ENCODE measurements around the gene HIPK1. TPM values are rescaled to one million over a fixed set of nuclear protein-coding genes. Genes with fewer than 3 reads are reported as not detected.

Gene HIPK1
- total RNA-seq, 6 experiments from 2014 or later: 34.6 to 49.1 (median 38.7) TPM

DNA sequence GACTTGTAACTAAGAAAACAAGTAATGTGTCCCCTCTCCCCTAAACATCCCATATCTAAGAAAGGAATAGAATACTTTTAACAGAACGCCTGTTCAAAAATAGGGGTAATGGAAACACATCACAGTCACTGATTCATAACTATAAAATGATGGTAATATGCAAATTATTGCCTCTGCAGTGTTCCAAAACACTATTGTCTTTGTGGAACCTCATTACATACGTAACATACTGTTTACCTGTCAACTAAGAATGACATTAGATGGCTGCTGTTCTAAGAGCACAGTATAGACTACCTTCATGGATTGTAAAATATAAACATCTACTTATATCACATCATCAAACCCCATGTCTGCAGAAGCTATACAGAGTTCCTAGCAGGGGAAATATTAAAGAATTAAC lies 38.3 kb upstream of the HIPK1 start:
- peaks cover 8% of the 10 kb centered on the region for H3K4me1 Mint-ChIP-seq (ENCODE audit: low read depth)
- H3K4me3 Mint-ChIP-seq: no peak overlapping the region
- H3K9me3 Mint-ChIP-seq: no peaks in the 10 kb centered on the region
- H3K27me3 Mint-ChIP-seq (ENCODE audit: insufficient read depth): no peaks in the 10 kb centered on the region
- no peak for DNase-seq
- H3K36me3 Mint-ChIP-seq (ENCODE audit: low read depth): peaks cover 20% of the 10 kb centered on the region
- TF ChIP-seq, protein P1, sequence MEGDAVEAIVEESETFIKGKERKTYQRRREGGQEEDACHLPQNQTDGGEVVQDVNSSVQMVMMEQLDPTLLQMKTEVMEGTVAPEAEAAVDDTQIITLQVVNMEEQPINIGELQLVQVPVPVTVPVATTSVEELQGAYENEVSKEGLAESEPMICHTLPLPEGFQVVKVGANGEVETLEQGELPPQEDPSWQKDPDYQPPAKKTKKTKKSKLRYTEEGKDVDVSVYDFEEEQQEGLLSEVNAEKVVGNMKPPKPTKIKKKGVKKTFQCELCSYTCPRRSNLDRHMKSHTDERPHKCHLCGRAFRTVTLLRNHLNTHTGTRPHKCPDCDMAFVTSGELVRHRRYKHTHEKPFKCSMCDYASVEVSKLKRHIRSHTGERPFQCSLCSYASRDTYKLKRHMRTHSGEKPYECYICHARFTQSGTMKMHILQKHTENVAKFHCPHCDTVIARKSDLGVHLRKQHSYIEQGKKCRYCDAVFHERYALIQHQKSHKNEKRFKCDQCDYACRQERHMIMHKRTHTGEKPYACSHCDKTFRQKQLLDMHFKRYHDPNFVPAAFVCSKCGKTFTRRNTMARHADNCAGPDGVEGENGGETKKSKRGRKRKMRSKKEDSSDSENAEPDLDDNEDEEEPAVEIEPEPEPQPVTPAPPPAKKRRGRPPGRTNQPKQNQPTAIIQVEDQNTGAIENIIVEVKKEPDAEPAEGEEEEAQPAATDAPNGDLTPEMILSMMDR (IDR thresholded peaks at IDR 0.05): no peak
- H3K27ac Mint-ChIP-seq: no peak overlapping the region

DNA sequence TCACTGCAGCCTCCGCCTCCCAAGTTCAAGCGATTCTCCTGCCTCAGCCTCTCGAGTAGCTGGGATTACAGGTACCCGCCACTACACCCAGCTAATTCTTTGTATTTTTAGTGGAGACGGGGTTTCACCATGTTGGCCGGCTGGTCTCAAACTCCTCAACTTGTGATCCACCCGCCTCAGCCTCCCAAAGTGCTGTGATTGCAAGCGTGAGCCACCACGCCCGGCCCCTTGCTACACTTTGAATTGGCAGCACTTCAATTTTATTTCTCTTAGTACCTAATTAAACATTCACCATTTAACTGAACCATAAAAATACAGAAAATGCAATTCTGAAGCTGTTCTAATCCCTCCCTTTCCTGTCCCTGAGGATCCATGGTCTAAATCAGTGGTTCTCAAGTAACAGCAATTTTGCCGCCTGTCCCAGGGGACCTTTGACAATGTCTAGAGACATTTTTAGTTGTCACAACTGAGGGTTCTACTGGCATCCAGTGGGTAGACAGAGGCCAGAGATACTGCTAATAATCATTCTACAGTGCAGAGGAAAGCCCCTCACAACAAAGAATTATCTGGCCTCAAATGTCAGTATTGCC lies 37.4 kb upstream of the HIPK1 start:
- H3K4me3 Mint-ChIP-seq: no peak overlapping the region
- H3K9me3 Mint-ChIP-seq: no peaks in the 10 kb centered on the region
- no peaks in the 10 kb centered on the region for H3K27me3 Mint-ChIP-seq (ENCODE audit: insufficient read depth)
- H3K27ac Mint-ChIP-seq: no peak overlapping the region
- peaks cover 15% of the 10 kb centered on the region for H3K4me1 Mint-ChIP-seq (ENCODE audit: low read depth)
- H3K36me3 Mint-ChIP-seq (ENCODE audit: low read depth): peaks cover 26% of the 10 kb centered on the region
- no peak for DNase-seq
- TF ChIP-seq, protein P1 (IDR thresholded peaks at IDR 0.05): no peak

DNA sequence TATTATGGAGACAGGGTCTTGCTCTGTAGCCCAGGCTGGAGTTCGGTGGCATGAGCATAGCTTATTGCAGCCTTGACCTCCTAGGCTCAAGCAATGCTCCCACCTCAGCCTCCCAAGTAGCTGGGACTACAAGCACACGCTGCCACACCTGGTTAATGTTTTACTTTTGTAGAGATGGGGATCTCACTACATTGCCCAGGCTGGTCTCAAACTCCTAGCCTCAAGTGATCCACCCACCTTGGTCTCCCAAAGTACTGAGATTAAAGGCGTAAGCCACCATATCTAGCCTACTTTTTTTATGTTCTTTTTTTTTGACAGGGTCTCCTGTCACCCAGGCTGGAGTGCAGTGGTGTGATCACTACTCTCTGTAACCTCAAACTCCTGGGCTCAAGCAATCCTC lies 35.9 kb upstream of the HIPK1 start:
- Mint-ChIP-seq H3K27ac (no peak overlapping the region), H3K9me3 (no peaks in the 10 kb centered on the region), H3K4me3 (no peak overlapping the region), H3K36me3 (ENCODE audit: low read depth) (peaks cover 33% of the 10 kb centered on the region), H3K27me3 (ENCODE audit: insufficient read depth) (no peaks in the 10 kb centered on the region), H3K4me1 (ENCODE audit: low read depth) (peaks cover 9% of the 10 kb centered on the region)
- TF ChIP-seq, protein P1 (IDR thresholded peaks at IDR 0.05): no peak
- no peak for DNase-seq

DNA sequence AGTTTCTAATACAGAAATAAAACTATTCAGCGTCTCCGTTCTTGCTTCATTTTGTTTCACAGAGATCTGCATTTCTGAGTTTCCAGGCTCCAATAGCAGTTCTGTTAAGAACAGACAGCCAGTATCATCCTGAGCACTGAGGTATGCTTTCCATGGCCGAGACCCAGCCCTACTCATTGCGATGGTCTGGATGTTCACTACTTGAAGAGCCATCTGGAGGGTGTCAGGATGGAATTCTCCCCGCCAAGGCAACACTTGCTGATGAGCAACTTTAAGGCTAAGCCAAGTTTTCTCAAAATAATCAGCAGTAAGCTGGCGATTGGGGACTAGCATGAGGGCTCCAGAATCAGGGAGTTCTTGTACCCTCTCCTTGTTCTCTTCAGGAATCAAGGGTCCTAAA lies 34.0 kb upstream of the HIPK1 start:
- H3K27me3 Mint-ChIP-seq (ENCODE audit: insufficient read depth): no peaks in the 10 kb centered on the region
- H3K9me3 Mint-ChIP-seq: no peaks in the 10 kb centered on the region
- TF ChIP-seq, protein P1 (IDR thresholded peaks at IDR 0.05): no peak
- H3K36me3 Mint-ChIP-seq (ENCODE audit: low read depth): peaks cover 49% of the 10 kb centered on the region
- DNase-seq: no peak
- peaks cover 22% of the 10 kb centered on the region for H3K4me1 Mint-ChIP-seq (ENCODE audit: low read depth)
- no peak overlapping the region for H3K27ac Mint-ChIP-seq
- H3K4me3 Mint-ChIP-seq: no peak overlapping the region

DNA sequence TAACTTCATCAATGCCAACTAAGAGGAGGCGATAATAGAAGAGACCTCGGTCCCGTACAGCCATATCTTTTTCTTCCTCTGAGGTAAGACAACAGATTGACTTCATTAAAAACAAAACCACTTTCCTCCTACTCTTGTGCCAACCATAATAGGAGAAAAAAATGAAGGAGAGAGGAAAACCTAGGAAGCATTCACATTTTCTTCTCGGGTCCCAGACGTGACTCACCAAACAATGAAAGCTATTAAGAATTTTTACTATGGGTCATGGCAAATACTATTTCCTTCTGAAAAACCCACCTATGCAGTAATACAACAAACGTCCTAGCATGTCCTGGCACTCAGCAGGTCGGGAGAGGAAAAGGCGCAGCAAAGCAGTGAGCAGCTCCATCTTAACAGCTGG lies 33.2 kb upstream of the HIPK1 start:
- H3K4me1 Mint-ChIP-seq (ENCODE audit: low read depth): peaks cover 22% of the 10 kb centered on the region
- DNase-seq: no peak
- no peak overlapping the region for H3K4me3 Mint-ChIP-seq

More for the DNA sequence above, 33.2 kb upstream of the HIPK1 start:
- Mint-ChIP-seq H3K27me3 (ENCODE audit: insufficient read depth) (no peaks in the 10 kb centered on the region), H3K9me3 (no peaks in the 10 kb centered on the region), H3K36me3 (ENCODE audit: low read depth) (peaks cover 50% of the 10 kb centered on the region), H3K27ac (no peak overlapping the region; the same call in 1 of the 2 replicates)
- TF ChIP-seq, protein P1 (IDR thresholded peaks at IDR 0.05): no peak
